Ishikawa (cell line): ENCODE results near the gene CD48.

Source experiments
- MAX ChIP-seq: IDR thresholded peaks from 2 replicates; pipeline ENCODE4 v1.6.1; 2012
- REST ChIP-seq: IDR thresholded peaks from 2 replicates; pipeline ENCODE4 v1.6.1; 2012; ENCODE audit warnings: low read depth, mild to moderate bottlenecking
- TAF1 ChIP-seq: IDR thresholded peaks from 2 replicates; pipeline ENCODE4 v1.6.1; 2012; ENCODE audit warnings: low read depth, mild to moderate bottlenecking

- TF ChIP-seq REST (no peak), MAX (no peak), TAF1 (no peak)
These were observed 3.5 kb downstream of the CD48 start for GRCh38 chr1:160708118-160708517.
